Measurements from ENCODE around the gene BCL2L2. TPM values are rescaled to one million over a fixed set of nuclear protein-coding genes. Genes with fewer than 3 reads are reported as not detected.

Gene BCL2L2
- total and polyA plus RNA-seq, 11 donors = 16.6 to 52.9 (median 36.7) TPM

GRCh38 chr14:23345987-23346692 is 39.5 kb downstream of the BCL2L2 start:
- 58 to 61% (median 61%) methylated on average over 12 to 13 of the region's 13 CpGs for WGBS, 4 donors
- ATAC-seq = peak in 3 of 4 donors; percentile 48 to 54 (median 49)
- no peak for DNase-seq

GRCh38 chr14:23346693-23347405 is 40.2 kb downstream of the BCL2L2 start:
- H3K4me3 ChIP-seq = no peak overlapping the region
- intact Hi-C loops (cut with DNase I) = no loop called here
- no peaks in the 10 kb centered on the region for H3K36me3 ChIP-seq
- WGBS, 4 donors = 77 to 84% (median 82%) methylated on average over 22 to 27 of the region's 27 CpGs
- H3K4me1 ChIP-seq = peaks cover 0 to 12% (median 3%) of the 10 kb centered on the region in 12 donors
- H3K9me3 ChIP-seq = no peaks in the 10 kb centered on the region
- TF ChIP-seq CTCF (IDR thresholded peaks at IDR 0.05) (no peak), POLR2A (IDR thresholded peaks at IDR 0.05) (no peak)
- DNase-seq (peak in 1 of 5 donors; percentile 49), ATAC-seq (peak in 3 of 4 donors; percentile 27 to 38 (median 31))
- peak overlapping the region in 1 of 12 donors; percentile 24 for H3K27ac ChIP-seq
- H3K27me3 ChIP-seq = peaks cover 0 to 13% (median 0%) of the 10 kb centered on the region in 9 donors

More at GRCh38 chr14:23345987-23346692, 39.5 kb downstream of the BCL2L2 start:
- no peak overlapping the region for H3K4me3 ChIP-seq
- H3K27ac ChIP-seq = peak overlapping the region in 1 of 12 donors; percentile 24
- peaks cover 0 to 8% (median 0%) of the 10 kb centered on the region in 9 donors for H3K27me3 ChIP-seq
- intact Hi-C loops (cut with DNase I) = no loop called here
- no peaks in the 10 kb centered on the region for H3K9me3 ChIP-seq
- H3K4me1 ChIP-seq = peaks cover 0 to 9% (median 0%) of the 10 kb centered on the region in 12 donors
- no peaks in the 10 kb centered on the region for H3K36me3 ChIP-seq
- TF ChIP-seq POLR2A (IDR thresholded peaks at IDR 0.05) (no peak), CTCF (IDR thresholded peaks at IDR 0.05) (no peak)

DNA sequence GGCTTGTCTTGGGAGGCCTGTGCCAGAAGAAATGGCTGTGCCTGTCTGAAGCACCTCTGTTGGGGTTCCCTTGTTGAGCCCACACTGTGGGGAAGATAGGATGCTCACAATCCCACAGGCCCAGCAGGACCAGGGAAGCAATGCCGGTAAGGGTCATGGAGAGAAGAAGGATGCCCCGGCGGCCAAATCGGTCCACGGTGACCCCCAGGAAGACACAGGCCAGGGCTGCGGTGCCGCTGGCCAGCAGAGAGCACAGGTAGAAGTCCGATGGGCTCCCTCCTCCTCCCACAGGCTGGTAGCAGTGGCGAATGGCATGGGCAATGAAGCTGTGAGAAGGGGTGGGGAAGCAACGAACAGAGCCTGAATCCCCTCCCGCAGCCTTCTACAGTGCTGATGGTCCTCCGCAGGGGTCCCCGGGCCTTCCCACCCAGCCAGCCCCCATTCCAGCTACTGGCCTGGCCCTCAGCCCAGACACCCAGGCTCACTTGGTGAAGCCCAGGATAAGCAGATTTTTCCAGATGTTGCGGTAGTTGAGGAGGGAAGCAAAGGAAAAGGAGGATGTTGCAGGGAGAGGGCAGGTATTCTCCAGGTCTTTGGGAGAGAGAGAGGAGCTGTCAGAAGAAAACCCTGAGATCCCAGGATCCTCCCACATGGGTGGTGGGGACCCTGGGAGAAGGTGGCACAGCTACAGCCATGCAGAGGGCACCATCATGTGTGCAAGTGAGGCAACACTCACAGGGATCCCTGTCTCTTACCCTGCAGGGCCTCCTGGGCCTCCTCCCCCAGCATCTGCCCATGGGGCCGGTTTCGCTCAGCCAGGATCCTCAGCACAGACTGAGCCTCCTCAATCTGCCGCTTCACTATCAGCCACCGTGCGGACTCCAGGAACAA is 41.0 kb downstream of the BCL2L2 start:
- no peak for TF ChIP-seq POLR2A (IDR thresholded peaks at IDR 0.05)
- no peak for TF ChIP-seq CTCF (IDR thresholded peaks at IDR 0.05)
- H3K4me3 ChIP-seq = no peak overlapping the region
- WGBS, 4 donors = 93 to 96% (median 94%) methylated on average over 15 to 19 of the region's 19 CpGs
- H3K4me1 ChIP-seq = peaks cover 0 to 20% (median 10%) of the 10 kb centered on the region in 12 donors
- ATAC-seq = no peak
- no peak overlapping the region for H3K27ac ChIP-seq
- no peaks in the 10 kb centered on the region for H3K9me3 ChIP-seq
- no peaks in the 10 kb centered on the region for H3K36me3 ChIP-seq
- peaks cover 0 to 21% (median 0%) of the 10 kb centered on the region in 9 donors for H3K27me3 ChIP-seq
- intact Hi-C loops (cut with DNase I) = no loop called here
- peak in 1 of 5 donors; percentile 54 for DNase-seq
